Measurements from ENCODE around the gene F3. TPM values are rescaled to one million over a fixed set of nuclear protein-coding genes. Genes with fewer than 3 reads are reported as not detected.
A peak's percentile ranks its signal among the peaks of the same experiment; 100 is the strongest.

The F3 gene
- total RNA-seq, 1 experiment from 2014 or later: 0.40 TPM

DNA sequence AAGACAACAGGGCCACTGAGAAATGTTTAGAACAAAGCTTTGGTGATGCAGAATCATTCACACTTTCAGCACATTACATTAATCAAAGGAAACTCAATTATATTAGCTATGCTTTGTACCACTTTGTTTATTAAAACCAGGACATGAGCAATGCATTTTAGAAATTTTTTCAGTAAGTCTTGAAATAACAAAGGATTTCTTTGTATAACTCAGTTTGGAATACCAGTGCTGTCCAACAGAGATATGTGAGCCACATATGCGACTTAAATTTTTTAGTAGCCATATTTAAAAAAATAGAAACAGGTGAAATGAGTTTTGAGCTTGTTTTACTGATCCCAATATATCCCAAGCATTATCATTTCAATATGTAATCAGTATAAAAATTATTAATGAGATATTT, 18.8 kb upstream of the F3 start:
- no peaks in the 10 kb centered on the region for H3K27me3 ChIP-seq
- H3K9me3 ChIP-seq: no peaks in the 10 kb centered on the region
- no peak overlapping the region for H3K4me3 ChIP-seq
- DNase-seq: no peak
- no peaks in the 10 kb centered on the region for H3K36me3 ChIP-seq

DNA sequence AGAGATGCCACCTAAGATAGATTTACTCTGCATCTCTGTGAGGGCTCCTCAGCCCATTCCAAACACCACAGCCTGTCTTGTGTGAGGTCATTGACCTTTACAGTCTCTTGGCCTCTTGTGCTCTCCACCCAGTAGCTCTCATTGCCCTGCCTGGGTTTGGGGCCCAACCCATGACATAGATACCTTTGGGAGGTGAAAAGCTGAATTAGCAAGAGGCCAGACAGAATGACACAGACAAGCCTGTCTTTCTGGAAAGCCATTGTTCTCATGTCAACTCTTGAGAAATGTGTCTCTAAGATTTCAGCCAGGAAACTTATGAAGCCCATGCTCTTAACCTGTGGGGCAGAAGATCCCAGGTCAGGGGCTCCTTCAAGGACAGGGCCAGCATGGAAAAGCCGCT, 18.4 kb upstream of the F3 start:
- no peak overlapping the region for H3K4me3 ChIP-seq
- no peaks in the 10 kb centered on the region for H3K9me3 ChIP-seq
- H3K36me3 ChIP-seq: no peaks in the 10 kb centered on the region
- no peaks in the 10 kb centered on the region for H3K27me3 ChIP-seq
- DNase-seq: peak; percentile 8

DNA sequence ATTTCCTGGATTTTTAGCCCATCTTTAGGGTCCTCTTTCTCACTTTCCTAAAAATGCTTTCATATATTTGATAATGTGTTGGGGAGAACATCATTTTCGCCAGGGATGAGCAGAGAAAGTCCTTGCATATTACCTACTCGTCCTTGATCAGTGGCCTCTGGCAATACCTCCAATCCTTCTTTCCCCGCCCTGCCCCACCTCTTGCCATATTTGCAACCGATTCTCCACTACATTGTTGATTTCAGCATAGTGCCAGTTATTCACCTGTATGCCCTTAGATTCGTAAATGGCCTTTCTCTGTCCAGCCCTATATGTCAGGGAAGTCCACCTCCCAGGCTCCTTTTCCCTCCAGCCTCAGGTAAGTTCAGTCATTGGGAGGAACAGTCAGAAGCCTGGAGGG, 13.5 kb upstream of the F3 start:
- no peaks in the 10 kb centered on the region for H3K36me3 ChIP-seq
- no peaks in the 10 kb centered on the region for H3K9me3 ChIP-seq
- H3K4me3 ChIP-seq: no peak overlapping the region
- DNase-seq: no peak
- no peaks in the 10 kb centered on the region for H3K27me3 ChIP-seq

DNA sequence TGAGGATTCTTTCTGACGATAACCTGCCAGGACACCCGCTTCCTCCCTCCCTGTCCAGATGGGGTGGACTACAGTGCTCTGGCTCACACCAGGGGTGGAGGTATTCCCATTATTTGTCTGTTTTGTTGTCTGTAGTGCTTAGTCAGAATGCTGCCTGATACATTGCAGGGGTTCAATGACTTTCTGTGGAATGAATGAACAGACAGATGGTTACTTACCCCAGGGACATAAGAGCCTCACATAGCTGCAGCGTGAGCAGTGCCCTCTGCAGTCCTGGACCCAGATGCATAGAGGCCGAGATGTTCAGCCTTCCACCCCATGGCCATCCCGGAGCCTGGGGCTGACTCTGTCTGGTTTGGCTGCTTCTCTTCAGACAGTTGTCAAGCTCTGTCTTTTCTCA, 13.0 kb upstream of the F3 start:
- H3K27me3 ChIP-seq: no peaks in the 10 kb centered on the region
- no peak for DNase-seq
- H3K9me3 ChIP-seq: no peaks in the 10 kb centered on the region
- H3K36me3 ChIP-seq: no peaks in the 10 kb centered on the region
- no peak overlapping the region for H3K4me3 ChIP-seq

DNA sequence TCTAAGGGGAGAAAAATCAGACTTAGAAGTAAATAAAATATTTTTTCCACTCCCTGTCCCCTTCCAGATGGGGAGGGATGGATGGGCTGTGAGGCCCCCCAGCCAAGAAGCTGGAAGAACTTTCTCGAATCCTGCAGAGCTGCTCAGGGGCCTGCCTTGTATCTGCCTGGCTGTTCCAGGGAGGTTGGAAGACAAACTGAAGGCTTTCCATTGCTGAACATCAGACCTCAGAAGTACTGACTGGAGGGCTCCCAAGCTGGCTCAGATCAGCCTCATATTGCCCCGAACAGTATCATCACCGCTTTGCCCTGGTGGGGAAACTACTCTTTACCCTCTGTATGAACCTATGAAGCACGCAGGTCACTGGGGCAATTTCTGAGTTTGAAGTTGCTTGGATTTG, 12.4 kb upstream of the F3 start:
- Histone ChIP-seq H3K27me3 (no peaks in the 10 kb centered on the region), H3K4me3 (no peak overlapping the region), H3K36me3 (no peaks in the 10 kb centered on the region), H3K9me3 (no peaks in the 10 kb centered on the region)
- DNase-seq: no peak

DNA sequence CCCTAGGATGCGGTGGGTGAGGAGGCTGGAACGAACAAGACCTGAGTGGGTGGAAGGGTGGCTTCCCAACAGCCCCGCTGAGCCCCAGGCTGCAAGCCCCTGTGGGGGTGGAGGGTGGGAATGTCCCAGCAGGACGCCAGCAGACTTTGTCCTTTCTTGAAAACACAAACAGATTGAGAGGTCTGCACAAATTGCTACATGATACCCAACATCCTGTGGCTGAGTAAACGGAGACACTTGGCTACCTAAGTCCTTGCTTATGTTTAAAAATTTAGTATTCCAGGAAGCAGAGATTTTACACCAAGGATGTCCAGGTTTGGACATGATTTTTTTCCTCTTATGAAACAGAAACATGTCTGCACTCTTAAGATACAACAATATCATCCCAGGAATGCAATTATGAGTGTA, 11.8 kb upstream of the F3 start:
- Histone ChIP-seq H3K4me3 (no peak overlapping the region), H3K36me3 (no peaks in the 10 kb centered on the region), H3K27me3 (no peaks in the 10 kb centered on the region), H3K9me3 (no peaks in the 10 kb centered on the region)
- peak; percentile 23 for DNase-seq

DNA sequence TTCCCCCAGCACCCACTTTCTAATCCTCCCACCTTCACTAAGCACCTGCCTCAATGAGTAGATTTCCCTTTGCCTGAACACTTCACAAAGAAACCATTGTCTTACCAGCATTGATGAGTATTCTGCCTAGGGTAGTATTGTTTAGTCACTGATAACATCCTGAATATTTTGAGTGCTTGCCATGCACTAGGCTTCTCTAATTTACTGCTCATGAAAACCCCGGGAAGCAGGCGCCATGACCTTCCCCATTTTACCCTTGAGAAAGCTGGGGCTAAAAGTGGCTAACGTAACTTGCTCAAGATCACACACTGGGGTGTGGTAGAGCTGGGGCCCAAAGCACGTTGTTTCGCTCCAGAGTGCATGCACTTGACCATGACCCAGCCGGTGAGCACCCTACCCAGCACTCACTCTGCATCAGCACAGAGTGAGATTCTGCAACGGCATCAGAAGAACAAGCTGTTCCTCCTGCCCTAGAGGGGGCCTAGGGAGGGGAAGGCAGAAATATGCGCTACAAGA, 10.6 kb upstream of the F3 start:
- DNase-seq: no peak
- H3K27me3 ChIP-seq: no peaks in the 10 kb centered on the region
- no peak overlapping the region for H3K4me3 ChIP-seq
- H3K36me3 ChIP-seq: no peaks in the 10 kb centered on the region
- no peaks in the 10 kb centered on the region for H3K9me3 ChIP-seq

DNA sequence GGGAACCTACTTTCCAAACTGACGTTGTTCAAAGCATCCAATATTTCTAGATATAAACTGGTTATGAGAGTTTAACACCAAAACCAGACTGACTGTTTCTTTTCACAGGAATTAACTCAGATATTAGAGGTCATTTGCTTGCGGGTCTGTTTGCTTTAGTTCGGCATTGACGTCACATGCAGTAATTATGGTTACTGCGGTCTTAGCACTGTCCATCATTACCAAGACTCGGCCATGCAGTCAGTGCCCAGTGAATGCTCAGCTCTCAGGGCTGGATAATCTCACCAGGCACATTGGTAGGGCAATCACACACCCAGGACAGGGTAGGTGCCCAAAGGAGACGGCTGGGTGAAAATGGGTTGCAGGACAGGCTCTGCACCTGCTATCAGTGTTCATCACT, 9.9 kb upstream of the F3 start:
- Histone ChIP-seq H3K36me3 (no peaks in the 10 kb centered on the region), H3K4me3 (no peak overlapping the region), H3K27me3 (no peaks in the 10 kb centered on the region), H3K9me3 (no peaks in the 10 kb centered on the region)
- DNase-seq: no peak

DNA sequence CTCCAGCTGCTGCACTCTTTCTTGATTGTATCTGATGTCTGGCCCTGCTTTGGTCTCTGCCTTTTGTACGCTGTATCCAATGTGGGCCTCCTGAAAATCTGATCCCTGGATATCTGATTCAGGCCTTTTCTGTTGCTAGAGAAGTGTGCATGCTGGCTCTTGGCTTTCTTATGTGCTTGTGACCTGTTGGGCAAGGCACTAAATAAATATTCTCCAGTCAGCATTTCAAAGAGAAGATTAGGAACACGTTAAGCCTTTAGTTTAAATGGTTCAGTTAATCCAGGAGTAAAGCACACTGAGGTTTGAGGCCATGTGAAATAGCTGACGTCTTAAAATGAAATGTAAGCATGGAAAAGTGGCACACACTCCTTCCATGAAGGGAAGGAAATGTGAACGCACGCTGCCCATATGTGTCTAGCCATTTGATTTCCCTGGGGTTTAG, 9.3 kb upstream of the F3 start:
- H3K36me3 ChIP-seq: no peaks in the 10 kb centered on the region
- H3K27me3 ChIP-seq: no peaks in the 10 kb centered on the region
- no peak for DNase-seq
- H3K9me3 ChIP-seq: no peaks in the 10 kb centered on the region
- H3K4me3 ChIP-seq: no peak overlapping the region

DNA sequence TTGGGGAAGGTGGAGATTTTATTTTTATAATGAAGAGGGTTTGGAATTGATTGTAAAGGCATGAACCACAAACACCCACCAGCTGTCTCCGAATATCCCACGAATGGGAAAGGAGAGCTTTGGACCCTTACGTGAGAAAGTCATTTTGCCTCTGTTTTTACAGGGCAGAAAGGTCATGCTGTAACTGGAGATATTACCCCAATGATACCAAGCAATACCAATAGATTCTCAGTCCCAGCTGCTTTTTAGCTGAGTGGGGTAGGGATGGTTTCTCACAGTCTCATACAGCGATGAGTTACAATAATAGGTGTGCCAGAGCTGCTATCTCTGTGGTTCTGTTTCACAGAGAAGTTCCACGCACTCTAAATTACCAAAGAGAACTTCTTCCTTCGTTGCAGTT, 8.8 kb upstream of the F3 start:
- H3K4me3 ChIP-seq: no peak overlapping the region
- no peak for DNase-seq
- H3K9me3 ChIP-seq: no peaks in the 10 kb centered on the region
- no peaks in the 10 kb centered on the region for H3K27me3 ChIP-seq
- H3K36me3 ChIP-seq: no peaks in the 10 kb centered on the region

DNA sequence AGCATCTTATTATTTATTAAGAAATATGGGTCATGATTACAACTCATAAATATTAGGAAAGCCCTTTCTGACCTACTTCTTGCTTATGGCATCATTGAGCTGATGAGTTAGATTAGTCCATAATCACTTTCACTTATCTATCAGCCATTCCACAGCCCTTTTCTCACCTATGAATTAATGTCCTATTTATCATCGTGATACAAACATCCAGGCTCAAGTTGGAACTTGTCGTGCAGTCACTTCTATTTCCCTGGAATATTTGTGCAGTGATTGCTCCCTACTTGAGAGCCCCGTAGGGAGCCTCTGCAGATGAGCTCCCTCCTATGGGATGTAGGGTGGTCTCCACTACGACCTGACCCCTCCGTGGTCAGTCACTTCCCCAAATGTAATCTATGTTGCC, 8.1 kb upstream of the F3 start:
- Histone ChIP-seq H3K27me3 (no peaks in the 10 kb centered on the region), H3K36me3 (no peaks in the 10 kb centered on the region), H3K9me3 (no peaks in the 10 kb centered on the region), H3K4me3 (no peak overlapping the region)
- DNase-seq: no peak

DNA sequence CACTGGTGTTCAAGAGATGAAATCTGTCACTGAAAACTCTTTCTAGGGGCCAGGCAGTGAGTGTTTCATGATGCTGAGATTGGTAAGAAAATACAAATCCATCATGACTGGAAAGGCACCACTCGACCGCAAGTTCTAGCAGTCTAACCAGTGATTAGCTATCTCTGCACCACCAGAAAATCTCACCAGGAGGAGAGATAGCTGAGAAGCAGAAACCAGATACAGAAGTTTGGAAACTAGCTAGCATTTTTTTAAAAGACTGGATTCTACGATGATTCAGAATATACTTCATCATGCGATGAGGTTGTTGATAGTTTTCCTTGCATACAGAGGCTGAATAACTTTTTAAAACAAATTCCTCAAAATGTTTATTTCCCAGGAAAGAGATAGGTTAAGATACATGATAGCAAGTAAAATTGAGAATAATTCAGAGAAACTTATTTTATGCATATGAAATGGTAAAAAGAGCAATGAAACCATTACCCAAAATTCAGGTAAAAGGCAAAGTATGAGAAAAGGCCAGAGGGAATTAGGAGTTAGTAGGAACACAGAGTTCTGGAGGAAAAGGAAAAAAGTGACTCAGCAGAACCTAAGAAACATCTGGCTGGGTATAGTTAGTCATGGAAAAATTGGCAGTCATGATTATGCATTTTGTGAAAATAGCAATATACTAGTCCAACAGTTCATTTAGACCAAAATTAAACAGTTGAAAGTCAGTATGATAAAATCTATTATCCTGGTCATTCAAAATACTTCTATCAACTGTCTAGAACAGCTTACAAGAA, 3.3 kb upstream of the F3 start:
- no peak overlapping the region for H3K4me3 ChIP-seq
- no peaks in the 10 kb centered on the region for H3K36me3 ChIP-seq
- H3K27me3 ChIP-seq: no peaks in the 10 kb centered on the region
- H3K9me3 ChIP-seq: no peaks in the 10 kb centered on the region
- DNase-seq: no peak

DNA sequence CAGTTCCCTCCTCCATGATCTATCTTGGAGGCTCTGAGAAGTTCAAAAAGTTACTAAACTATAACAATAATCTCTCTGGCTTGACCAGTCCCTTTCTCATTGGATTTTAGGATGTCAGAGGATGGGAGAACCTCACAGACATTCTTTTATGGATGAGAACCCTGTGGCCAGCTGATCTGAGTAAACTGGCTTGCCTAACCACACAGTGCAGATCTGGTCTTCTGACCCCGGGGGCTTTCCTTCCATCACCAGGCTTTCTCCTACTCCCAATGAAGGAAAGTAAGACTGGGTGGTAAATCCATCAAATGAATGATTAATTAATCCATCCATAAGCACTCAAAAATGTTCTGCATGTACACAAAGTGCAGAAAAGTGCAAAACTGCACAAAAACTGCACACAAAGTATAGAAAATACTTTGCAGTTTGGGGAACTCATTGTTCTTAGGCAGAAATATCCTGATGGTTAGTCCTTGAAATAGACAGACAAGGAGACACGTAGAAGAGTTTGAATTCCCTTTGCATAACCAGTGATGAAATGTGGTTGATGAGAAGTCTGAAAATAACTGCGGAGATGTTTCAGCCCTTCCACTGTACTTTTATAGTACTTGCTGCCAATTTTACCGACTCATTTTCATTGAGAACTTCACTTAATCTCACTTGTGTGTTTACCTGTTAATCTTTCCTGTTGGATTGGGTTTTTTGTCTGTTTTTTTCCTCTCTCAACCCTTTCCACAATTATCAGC, 2.5 kb upstream of the F3 start:
- H3K36me3 ChIP-seq: no peaks in the 10 kb centered on the region
- H3K27me3 ChIP-seq: no peaks in the 10 kb centered on the region
- H3K4me3 ChIP-seq: no peak overlapping the region
- DNase-seq: no peak
- H3K9me3 ChIP-seq: no peaks in the 10 kb centered on the region

DNA sequence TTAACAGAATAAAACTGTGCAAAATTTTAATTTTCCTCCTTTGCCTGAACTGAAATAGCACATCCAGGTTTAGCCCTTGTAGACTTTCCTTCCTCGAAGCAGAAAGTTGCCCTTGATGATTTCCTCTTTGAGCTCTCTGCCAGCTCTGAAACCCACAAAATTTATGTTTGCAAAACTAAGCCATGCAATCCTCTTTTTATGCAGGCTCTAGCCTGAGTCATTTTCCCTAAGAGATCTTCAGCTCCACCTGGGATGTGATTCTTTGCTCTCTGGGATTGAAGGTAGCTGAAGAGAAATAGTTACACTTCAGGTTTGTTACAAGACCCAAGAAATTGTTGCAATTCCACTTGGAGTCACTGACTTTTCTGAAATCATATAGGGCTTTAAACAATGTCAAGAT, 1.4 kb upstream of the F3 start:
- Histone ChIP-seq H3K27me3 (no peaks in the 10 kb centered on the region), H3K36me3 (no peaks in the 10 kb centered on the region), H3K9me3 (no peaks in the 10 kb centered on the region), H3K4me3 (no peak overlapping the region)
- no peak for DNase-seq

DNA sequence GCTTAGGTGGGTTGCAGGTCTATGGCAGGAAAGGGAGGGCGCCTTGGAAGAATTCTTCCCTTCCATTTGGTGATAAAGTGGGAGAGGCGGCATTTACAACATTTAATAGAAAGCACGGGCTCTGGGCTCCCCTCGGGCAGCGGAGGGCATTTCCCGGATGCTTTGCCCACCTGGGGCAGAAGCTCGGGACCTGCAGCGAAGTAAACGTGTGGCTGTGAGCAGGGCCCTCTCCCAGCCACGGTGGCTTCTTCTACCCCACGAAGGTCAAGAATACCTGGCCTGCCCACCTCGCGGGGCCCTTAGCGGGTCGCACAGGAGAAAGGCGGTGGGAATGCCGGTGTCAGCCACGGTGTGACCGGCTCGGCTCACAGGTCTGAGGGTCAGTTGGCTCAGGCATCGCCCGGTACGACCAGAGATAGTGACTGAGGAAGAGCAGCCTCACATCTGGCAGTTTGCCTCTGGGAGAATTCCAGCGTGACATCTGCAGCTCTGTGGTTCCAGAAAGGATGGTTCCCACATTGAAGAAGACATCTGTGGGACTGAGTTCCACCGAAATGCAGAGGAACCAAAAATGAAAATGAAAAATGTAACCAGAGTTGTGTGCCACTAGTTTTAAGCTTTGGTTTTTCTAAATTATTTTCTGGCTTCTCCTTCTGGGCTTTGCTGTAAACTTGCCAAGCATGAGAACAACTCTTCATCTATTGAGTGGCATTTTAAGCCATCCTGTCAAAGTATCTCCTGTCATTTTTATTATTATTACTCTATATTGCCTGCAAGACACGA, 720 bp upstream of the F3 start:
- Histone ChIP-seq H3K27me3 (no peaks in the 10 kb centered on the region), H3K36me3 (no peaks in the 10 kb centered on the region), H3K9me3 (no peaks in the 10 kb centered on the region), H3K4me3 (peak overlapping the region; percentile 49)
- peak; percentile 11 for DNase-seq

DNA sequence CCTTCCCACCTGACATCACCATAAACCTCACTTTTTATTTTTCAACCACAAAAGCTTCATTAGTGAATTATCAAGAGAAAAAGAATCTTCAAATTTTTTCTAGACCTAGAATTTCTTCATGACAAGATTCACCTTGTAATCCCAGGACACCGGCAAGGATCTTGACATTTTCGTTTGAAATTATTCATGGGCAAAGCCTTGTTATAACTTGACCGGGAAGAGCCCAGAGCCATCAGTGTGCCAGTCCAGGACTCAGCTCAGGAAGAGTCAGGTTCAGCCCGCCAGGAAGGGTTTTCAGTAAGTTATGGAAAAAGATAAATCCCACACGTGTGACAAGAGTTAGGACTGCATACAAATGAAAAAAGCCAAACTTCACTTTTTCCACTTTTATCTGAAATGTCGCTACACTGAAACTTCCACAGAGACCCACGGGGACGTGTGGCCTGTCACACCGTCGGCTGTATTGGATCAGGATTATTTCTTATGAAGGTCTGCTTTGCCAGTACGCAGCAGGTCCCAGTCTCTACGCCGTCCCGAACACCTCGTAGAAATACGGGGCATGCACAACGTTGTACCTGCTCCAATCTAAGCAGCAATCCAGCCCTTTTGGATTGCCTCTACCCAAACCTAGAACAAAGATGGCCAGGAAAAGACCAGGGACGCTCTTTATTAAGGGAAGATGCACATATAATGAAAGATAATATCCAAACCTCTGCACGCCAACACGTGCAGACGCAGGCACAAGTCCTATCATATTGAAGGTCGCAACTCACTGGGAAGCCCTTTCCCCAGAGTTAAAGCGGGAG, 916 bp downstream of the F3 start:
- Histone ChIP-seq H3K36me3 (no peaks in the 10 kb centered on the region), H3K4me3 (peak overlapping the region; percentile 49), H3K27me3 (no peaks in the 10 kb centered on the region), H3K9me3 (no peaks in the 10 kb centered on the region)
- no peak for DNase-seq
